Mucosa of gallbladder (tissue), 1 donor: ENCODE measurements around the gene ASXL1. TPM values are rescaled to one million over a fixed set of nuclear protein-coding genes. Genes with fewer than 3 reads are reported as not detected.
A peak's percentile ranks its signal among the peaks of the same experiment; 100 is the strongest.
"Not testable (repeated sequence)": the region's sequence is repeated elsewhere in the genome, so short reads cannot be mapped to it uniquely, and the experiment has no call there.

Source experiments
- DNase-seq: peaks from one replicate; pipeline ENCODE4 v3.0.0-alpha.2; 2020; ENCODE audit warnings: low spot score
- total RNA-seq: library from RNA; stranded (reverse); gene quantifications from one replicate; pipeline ENCODE4 v1.2.1, GENCODE V29; 2021
- donor health status: DM: no; HTN: no; CAD: no.

Gene ASXL1
- 48.0 TPM for total RNA-seq

GRCh38 chr20:32357869-32358631 is at the start of gene ASXL1:
Gene ASXL1, plus strand, starts transcription at chr20:32358331. Its CDS starts 445 bp downstream, at chr20:32358776.
- peak; percentile 96 for DNase-seq

GRCh38 chr20:32312718-32313424 is 45.3 kb upstream of the ASXL1 start:
- no peak for DNase-seq

- DNase-seq, result no peak
Observed at GRCh38 chr20:32314768-32315167, 43.4 kb upstream of the ASXL1 start.

- DNase-seq, result no peak
Observed at GRCh38 chr20:32315399-32315798, 42.7 kb upstream of the ASXL1 start.

- DNase-seq, result no peak
Observed at GRCh38 chr20:32315891-32316290, 42.2 kb upstream of the ASXL1 start.

GRCh38 chr20:32316667-32317066 is 41.5 kb upstream of the ASXL1 start:
- DNase-seq, result no peak

- DNase-seq, result no peak
Observed at GRCh38 chr20:32319100-32319499, 39.0 kb upstream of the ASXL1 start.

- no peak for DNase-seq
Observed at GRCh38 chr20:32320305-32320704, 37.8 kb upstream of the ASXL1 start.

GRCh38 chr20:32321390-32321789 is 36.7 kb upstream of the ASXL1 start:
- DNase-seq, result no peak

GRCh38 chr20:32322260-32322659 is 35.9 kb upstream of the ASXL1 start:
- not testable (repeated sequence) for DNase-seq

- DNase-seq, result not testable (repeated sequence)
Observed at GRCh38 chr20:32323761-32324160, 34.4 kb upstream of the ASXL1 start.

- DNase-seq, result peak; percentile 49
Observed at GRCh38 chr20:32325706-32326503, 32.2 kb upstream of the ASXL1 start.

- DNase-seq, result no peak
Observed at GRCh38 chr20:32326504-32326845, 31.7 kb upstream of the ASXL1 start.

GRCh38 chr20:32327087-32327681 is 30.9 kb upstream of the ASXL1 start:
- DNase-seq, result no peak

GRCh38 chr20:32329817-32330554 is 28.1 kb upstream of the ASXL1 start:
- no peak for DNase-seq

- DNase-seq, result no peak
Observed at GRCh38 chr20:32330555-32330897, 27.6 kb upstream of the ASXL1 start.

GRCh38 chr20:32332614-32333013 is 25.5 kb upstream of the ASXL1 start:
- peak; percentile 82 for DNase-seq

- DNase-seq, result no peak
Observed at GRCh38 chr20:32333181-32333987, 24.7 kb upstream of the ASXL1 start.

- peak; percentile 72 for DNase-seq
Observed at GRCh38 chr20:32333988-32334885, 23.9 kb upstream of the ASXL1 start.

GRCh38 chr20:32336918-32337347 is 21.2 kb upstream of the ASXL1 start:
- DNase-seq, result no peak
